ENCODE data around the gene ZBTB34.
A peak's percentile ranks its signal among the peaks of the same experiment; 100 is the strongest.
"Not testable (repeated sequence)": the region's sequence is repeated elsewhere in the genome, so short reads cannot be mapped to it uniquely, and the experiment has no call there.

The ZBTB34 gene

GRCh38 chr9:126860077-126860756, at the start of gene ZBTB34:
Gene ZBTB34, plus strand, starts transcription at chr9:126860639. Its CDS starts 18,761 bp downstream, at chr9:126879400.
- no peak for FAIRE-seq

GRCh38 chr9:126813072-126813471, 47.4 kb upstream of the ZBTB34 start:
- DNase-seq (ENCODE audit: insufficient read length, low spot score) (no peak), FAIRE-seq (no peak)

More at GRCh38 chr9:126860077-126860756, at the start of gene ZBTB34:
- DNase-seq (ENCODE audit: insufficient read length, low spot score): peak; percentile 72

- DNase-seq (ENCODE audit: insufficient read length, low spot score) (no peak), FAIRE-seq (no peak)
Measured at GRCh38 chr9:126814091-126814490, 46.3 kb upstream of the ZBTB34 start.

- not testable (repeated sequence) for DNase-seq (ENCODE audit: insufficient read length, low spot score); FAIRE-seq
Measured at GRCh38 chr9:126817615-126818014, 42.8 kb upstream of the ZBTB34 start.

- DNase-seq (ENCODE audit: insufficient read length, low spot score) (no peak), FAIRE-seq (no peak)
Measured at GRCh38 chr9:126818482-126818881, 42.0 kb upstream of the ZBTB34 start.

- FAIRE-seq: no peak
Measured at GRCh38 chr9:126819482-126819881, 41.0 kb upstream of the ZBTB34 start.

GRCh38 chr9:126822278-126822677, 38.2 kb upstream of the ZBTB34 start:
- DNase-seq (ENCODE audit: insufficient read length, low spot score) (no peak), FAIRE-seq (no peak)

More at GRCh38 chr9:126819482-126819881, 41.0 kb upstream of the ZBTB34 start:
- DNase-seq (ENCODE audit: insufficient read length, low spot score): no peak

- no peak for DNase-seq (ENCODE audit: insufficient read length, low spot score)
- no peak for FAIRE-seq
Measured at GRCh38 chr9:126822873-126823272, 37.6 kb upstream of the ZBTB34 start.

GRCh38 chr9:126824052-126824451, 36.4 kb upstream of the ZBTB34 start:
- not testable (repeated sequence) for FAIRE-seq; DNase-seq (ENCODE audit: insufficient read length, low spot score)

- DNase-seq (ENCODE audit: insufficient read length, low spot score) (no peak), FAIRE-seq (no peak)
Measured at GRCh38 chr9:126827227-126827626, 33.2 kb upstream of the ZBTB34 start.

- FAIRE-seq: no peak
- DNase-seq (ENCODE audit: insufficient read length, low spot score): no peak
Measured at GRCh38 chr9:126829035-126829434, 31.4 kb upstream of the ZBTB34 start.

GRCh38 chr9:126830827-126831226, 29.6 kb upstream of the ZBTB34 start:
- DNase-seq (ENCODE audit: insufficient read length, low spot score) (no peak), FAIRE-seq (peak; percentile 49)

GRCh38 chr9:126832440-126832839, 28.0 kb upstream of the ZBTB34 start:
- DNase-seq (ENCODE audit: insufficient read length, low spot score): no peak
- no peak for FAIRE-seq

- no peak for FAIRE-seq
Measured at GRCh38 chr9:126833020-126833419, 27.4 kb upstream of the ZBTB34 start.

GRCh38 chr9:126833710-126834345, 26.6 kb upstream of the ZBTB34 start:
- DNase-seq (ENCODE audit: insufficient read length, low spot score) (no peak), FAIRE-seq (peak; percentile 59)

More at GRCh38 chr9:126833020-126833419, 27.4 kb upstream of the ZBTB34 start:
- DNase-seq (ENCODE audit: insufficient read length, low spot score): no peak

GRCh38 chr9:126834672-126835071, 25.8 kb upstream of the ZBTB34 start:
- FAIRE-seq: no peak
- no peak for DNase-seq (ENCODE audit: insufficient read length, low spot score)

- DNase-seq (ENCODE audit: insufficient read length, low spot score) (no peak), FAIRE-seq (no peak)
Measured at GRCh38 chr9:126836216-126836615, 24.2 kb upstream of the ZBTB34 start.

- no peak for FAIRE-seq
- DNase-seq (ENCODE audit: insufficient read length, low spot score): no peak
Measured at GRCh38 chr9:126838055-126838811, 22.2 kb upstream of the ZBTB34 start.

GRCh38 chr9:126838895-126839294, 21.5 kb upstream of the ZBTB34 start:
- DNase-seq (ENCODE audit: insufficient read length, low spot score) (no peak), FAIRE-seq (peak; percentile 11)

- no peak for FAIRE-seq
- DNase-seq (ENCODE audit: insufficient read length, low spot score): no peak
Measured at GRCh38 chr9:126839301-126839700, 21.1 kb upstream of the ZBTB34 start.

- DNase-seq (ENCODE audit: insufficient read length, low spot score): no peak
- no peak for FAIRE-seq
Measured at GRCh38 chr9:126842220-126842842, 18.1 kb upstream of the ZBTB34 start.

All from GM19239 (cell line).